Kidney tubule cell (primary cell): Measurements from ENCODE around the gene SH3RF1.

ENCODE experiments used
- DNase-seq: peaks from one replicate; pipeline ENCODE4 v3.0.0-alpha.2; 2018; ENCODE audit warnings: low spot score

SH3RF1 gene

DNA sequence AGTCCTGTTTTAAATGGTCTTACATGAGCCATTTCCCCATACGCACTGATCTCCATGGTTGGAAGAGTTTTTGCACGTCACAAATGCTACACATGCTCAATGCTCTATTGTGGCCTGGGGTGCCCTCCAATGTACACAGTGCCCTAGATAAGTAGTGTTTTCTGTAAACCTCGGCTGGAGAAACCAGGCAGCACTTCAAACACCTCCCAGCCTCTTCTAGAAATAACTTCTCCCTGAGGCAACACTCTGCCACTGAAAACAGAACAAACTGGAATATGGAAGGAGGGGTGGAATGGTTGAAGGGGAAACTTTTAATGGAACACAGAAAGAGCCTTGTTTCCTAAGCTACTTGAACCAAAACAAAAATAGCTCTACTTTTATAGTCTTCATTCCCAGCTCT is 136.8 kb downstream of the SH3RF1 start:
- no peak for DNase-seq

DNA sequence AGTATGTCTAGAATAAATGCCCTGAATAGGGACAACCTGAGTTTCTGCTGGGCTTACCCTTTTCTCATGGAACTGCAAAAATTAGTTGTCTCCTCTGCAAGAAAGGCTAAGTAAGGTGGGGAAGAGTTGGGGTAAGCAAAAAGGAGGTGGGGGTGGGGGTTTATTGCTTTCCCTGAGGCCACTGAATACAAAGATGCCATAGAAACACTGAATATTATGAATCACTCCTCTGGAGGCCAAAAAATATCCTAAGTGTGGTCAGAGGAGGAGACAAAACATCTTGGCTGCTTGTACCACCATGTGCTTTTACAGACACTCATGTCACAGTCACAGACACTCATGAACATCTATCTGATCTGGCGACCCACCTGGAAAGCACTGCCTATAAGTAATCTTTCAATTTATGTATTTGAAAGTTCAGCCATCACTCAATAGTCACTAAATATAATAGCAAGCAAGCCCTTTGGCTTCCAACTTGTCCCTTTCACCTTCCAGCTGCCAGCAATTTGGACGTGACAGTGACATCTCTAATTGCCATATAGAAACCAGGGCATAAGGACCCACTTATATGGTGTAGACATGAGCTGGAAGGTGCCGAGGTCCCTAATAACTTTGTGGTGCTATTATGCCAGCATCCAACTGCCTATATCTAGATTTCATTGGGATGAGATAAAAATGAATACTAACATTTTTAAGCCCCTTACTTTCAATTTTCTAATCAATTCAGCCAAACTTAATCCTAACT is 138.0 kb downstream of the SH3RF1 start:
- no peak for DNase-seq

DNA sequence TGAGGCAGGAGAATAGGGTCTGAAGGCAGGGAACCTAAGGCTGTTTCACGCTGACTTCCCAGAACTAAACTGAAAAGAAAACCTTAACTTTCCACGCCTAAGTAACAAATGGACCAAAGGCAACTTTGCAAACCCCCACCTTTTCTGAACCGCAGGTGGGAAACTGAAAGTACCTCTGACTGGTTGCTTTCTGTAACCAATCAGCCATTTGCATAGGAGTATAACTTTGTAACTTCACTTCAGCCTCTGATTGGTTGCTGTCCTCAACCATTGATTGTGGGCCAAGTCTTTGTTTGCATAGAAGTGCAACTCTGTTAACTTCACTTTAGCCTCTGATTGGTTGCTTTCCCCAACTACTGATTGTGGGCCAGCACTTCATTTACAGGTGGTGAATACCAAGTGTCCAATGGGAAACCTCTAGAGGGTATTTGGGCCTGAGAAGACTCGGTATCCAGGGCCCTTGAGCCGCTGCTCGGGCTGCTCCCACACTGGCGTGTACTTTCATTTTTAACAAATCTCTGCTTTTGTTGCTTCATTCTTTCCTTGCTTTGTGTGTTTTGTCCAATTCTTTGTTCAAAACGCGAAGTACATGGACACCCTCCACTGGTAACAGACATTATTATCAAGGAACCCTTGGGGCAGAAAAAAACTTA is 139.1 kb downstream of the SH3RF1 start:
- no peak for DNase-seq

DNA sequence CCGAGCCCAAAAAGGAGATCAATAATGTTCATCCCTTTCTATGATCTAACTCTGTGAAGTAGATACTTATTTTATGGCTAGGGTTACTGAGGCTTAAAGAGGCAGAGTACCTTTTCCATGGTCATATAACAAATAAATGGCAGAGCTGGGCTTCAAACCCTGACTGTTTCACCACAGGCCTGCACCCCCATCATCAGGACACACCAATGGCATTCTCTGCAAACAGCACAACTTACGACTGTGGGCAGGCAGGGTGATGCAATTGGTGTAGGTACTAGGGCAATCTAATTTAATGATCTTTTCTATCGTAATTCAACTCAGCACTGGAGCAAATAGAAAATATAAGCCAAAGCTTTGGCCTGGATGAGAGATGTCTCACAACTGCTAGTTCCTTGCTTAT is 141.9 kb downstream of the SH3RF1 start:
- no peak for DNase-seq

DNA sequence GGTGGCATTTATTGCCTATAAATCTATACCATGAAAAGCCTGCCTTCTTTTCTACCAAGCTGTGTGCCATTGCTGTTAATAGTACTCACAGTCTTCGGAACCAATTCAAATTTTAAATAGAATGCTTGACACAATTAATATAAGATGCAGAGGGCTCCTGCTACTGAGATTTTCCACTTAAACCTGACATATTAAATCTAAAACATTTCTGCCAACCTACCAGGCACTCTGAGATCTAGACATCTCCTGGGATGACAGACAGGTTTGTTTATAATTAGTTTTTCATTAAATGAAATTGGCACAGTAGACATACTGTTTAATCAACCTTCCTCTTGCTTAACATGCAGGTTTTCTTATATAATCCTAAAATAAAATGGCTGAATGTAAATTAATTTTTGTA is 143.4 kb downstream of the SH3RF1 start:
- no peak for DNase-seq

DNA sequence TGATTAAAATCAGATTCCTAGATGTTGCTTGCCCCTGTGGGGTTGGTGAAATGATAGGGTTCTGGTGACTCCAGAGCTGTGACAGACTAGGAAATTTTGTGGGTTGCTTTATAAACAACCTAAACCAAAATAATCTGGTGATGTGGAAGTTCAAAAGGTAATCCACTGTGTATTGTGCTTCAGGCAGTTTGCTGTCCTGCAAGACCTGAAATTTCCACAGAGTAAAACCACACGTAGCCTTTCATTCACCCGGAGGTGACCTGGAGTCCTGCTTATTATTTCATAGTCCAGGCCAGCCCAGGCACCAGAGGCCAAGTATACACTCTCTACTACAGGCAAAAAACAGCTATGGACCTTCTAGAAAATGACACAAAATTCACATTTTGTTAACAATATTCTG is 146.1 kb downstream of the SH3RF1 start:
- no peak for DNase-seq

DNA sequence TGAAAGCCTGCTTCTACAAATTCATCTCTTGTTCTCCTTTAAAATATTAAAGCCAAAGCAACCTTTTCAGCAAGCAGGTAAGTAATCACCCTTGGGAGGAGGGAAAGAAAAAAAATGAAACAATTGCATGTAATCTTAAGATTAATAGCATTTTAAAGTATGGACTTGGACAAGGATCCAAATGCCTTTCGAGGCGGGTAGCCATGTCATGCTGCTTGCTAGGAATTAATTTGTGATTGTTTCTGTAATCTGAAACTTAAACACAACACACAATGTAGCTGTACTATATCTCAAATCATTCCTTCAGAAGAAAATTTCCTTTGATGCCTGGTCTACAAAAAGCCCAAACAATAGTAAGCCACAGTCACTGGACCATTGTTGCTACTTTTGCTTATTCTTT is 148.3 kb downstream of the SH3RF1 start:
- no peak for DNase-seq

DNA sequence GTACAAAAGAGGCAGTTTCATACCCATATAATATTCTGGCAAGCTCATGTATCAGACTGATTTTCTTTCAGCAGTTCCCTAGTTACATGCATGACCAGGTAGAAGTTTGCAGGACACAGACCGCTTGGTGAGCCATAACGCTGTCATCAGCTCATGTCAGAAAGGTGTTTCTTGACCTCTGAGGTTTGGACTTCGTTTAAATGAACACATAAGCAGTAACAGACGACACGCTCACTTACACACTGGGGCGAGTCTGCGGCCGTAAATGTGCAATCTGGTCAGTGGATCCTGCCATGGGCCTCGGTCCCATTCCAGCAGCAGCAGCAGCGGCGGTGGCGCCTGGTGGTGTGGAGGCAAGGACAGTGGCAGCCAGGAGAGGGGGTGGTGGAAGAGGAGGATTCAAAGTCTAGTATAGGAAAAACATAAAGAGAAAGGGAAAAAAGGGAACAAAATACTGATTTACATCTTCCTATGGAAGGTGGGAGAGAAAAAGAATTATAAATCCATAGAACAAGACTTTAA is 148.8 kb downstream of the SH3RF1 start:
- peak; percentile 93 for DNase-seq

DNA sequence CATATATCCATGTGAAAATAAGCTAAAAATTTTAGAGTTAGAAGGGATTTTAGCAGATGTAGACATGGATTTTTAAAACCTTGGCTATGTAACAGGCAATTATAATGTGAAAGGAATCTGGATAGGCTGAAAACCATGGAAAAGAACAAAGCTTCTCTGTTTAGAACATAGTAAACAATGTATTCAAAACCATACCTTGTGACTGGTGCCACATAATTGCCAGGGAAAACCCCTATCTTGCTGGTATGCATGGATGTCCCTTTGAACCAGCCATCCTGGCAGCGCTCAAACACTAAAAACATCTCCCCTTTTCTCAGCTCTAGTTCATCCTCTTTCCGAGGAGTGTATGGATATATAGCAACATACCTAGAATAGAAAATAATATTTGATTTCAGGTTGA is 150.1 kb downstream of the SH3RF1 start:
- DNase-seq: no peak

DNA sequence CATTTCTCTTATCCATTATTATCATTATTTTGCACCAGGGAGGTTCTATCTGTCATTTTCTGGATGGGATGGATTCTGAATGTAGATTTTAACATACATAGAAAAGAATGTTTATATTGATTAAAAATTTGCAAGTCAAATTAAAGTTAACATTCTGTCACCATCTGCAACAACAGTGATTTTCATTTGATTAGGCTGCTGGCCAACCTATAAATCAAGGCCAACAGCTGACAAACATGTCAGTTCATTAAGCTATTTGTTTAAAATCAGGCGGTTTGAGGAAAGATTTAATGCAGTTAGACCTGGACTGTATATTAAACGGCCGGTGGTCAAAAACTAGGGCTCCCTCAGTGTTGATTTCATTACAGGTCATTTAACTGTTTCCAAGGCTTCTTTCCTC is 151.2 kb downstream of the SH3RF1 start:
- no peak for DNase-seq

DNA sequence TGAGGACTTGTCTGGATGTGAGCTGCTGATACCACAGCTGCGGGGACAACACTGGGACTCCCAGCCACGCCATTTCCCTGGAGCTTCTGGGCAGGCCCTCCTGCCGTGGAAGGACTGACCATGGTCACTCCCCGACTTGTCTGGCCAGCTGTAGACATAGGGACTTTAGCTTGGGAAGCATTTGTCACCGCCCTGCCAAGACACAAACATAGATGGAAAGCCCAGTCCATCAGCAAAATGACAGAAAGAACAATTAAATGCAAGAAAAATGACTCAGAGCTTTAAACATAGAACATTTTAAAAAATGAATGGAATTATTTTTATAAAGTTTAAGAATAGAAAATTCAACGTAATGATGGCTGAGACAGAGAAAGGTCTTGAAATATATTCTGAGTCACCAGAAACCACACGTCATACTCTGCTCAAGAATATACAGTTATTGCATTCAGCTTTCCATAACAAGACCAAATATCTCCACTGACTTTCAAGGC is 153.1 kb downstream of the SH3RF1 start:
- no peak for DNase-seq

DNA sequence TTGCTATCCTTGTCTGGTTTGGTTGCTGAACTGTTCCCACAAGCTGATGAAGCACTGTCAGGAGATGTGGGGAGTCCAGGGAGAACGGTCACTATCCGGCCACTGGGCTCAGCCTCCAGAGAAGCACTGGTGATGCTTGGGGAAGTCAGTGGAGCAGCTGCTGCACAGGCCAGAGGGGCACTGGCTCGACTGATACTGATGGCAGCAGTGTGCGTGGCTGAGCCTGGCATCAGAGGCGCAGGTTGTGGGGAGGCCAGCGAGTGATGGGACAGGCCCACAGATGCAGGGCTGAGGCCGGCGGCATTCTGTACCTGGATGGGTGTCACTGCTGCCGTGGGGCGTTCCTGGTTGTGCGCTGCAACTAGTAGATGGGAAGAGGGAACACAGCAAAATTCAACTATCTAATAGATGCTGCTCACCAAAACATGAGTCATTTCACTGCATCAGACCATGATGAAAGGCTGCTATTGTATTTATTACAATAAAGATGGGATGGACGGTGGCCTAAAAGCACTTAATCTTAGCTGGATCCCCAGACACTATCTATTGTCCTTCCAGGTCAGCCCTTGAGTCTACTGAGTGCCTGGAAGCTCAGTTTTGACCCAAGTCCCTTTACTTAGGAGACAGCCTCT is 154.4 kb downstream of the SH3RF1 start:
- peak; percentile 37 for DNase-seq

DNA sequence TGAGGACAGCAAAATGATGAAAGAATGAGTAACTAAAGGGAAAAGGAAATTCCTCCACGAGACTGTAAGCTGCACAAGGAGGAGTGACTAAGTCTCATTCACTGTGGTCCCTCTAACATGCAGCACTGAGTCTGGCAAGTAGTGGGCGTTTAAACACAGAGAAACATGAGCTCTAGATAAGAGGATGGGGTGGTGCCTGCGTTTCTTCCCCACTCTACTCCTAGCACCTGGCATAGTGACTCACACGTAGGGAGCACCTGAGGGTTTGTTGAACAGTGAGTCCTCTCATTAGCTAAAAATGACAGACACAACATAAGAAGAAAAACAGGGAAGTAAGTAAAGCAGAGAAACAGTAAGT is 154.9 kb downstream of the SH3RF1 start:
- peak; percentile 99 for DNase-seq

DNA sequence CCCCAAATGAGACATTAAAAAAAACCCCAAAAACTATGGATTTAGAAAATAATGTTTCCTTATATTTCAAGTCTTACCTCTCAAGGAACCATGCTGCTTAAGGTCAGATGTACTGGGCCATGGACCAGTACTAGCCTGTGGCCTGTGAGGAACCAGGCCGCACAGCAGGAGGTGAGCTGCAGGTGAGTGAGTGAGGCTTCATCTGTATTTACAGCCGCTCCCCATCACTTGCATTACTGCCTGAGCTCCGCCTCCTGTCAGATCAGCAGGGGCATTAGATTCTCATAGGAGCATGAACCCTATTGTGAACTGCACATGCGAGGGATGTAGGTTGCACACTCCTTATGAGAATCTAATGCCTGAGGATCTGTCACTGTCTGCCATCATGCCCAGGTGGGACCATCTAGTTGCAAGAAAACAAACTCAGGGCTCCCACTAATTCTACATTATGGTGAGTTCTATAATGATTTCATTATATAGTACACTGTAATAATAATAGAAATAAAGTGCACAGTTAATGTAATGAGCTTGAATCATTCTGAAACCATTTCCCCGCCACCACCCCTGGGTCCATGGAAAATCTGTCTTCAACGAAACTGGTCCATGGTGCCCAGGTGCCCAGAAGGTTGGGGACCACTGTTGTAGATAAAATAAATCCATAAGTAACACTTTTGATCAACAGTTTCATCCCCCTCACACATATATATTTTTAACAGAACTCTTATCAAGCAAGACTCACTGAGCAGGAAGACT is 155.4 kb downstream of the SH3RF1 start:
- DNase-seq: peak; percentile 29

DNA sequence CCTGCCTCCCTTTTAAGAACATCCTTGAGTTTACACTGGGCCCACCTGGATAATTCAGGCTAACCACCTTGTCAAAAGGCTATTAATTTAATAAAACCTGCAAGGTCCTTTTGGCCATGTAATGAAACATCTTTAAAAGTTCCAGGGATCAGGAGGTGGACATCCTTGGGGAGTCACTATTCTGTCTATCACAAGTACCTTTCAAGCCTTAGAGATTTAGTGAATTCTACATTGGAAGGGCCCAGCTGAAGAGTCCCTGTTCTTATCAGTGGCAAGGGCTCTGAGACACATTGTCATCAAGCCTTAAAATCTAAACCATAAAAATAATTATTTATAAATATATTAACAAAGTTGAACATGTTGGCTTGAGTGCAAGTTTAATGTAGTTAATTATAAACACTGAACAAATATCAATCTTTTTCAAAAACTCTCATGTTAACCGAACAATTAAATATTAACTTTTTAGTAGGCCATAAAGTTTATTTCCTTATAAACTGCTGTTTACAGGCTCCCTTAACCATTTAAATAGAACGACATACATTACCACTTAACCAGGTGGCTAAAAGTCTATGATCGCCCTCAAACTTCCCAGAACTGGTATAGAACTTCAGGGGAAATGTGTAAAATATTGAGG is 156.3 kb downstream of the SH3RF1 start:
- DNase-seq: peak; percentile 45

DNA sequence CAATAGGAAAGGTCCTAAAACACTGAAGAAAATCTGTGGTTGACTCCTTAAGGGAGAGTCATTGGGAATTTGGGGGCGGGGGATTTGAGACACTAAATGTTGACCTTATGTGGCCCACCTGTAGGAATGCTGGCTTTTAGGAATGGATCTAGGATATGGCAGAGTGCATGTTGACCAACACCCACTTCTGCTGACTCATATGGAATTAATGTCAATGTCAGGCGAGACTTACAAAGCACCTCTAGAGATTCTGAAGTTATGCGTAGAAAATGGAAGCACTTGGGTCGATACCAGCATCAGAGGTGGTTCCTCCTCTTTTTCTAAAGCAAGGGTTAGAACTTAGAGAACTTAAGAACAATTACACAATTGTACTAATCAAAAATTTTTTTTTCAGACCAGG is 160.1 kb downstream of the SH3RF1 start:
- peak; percentile 18 for DNase-seq

DNA sequence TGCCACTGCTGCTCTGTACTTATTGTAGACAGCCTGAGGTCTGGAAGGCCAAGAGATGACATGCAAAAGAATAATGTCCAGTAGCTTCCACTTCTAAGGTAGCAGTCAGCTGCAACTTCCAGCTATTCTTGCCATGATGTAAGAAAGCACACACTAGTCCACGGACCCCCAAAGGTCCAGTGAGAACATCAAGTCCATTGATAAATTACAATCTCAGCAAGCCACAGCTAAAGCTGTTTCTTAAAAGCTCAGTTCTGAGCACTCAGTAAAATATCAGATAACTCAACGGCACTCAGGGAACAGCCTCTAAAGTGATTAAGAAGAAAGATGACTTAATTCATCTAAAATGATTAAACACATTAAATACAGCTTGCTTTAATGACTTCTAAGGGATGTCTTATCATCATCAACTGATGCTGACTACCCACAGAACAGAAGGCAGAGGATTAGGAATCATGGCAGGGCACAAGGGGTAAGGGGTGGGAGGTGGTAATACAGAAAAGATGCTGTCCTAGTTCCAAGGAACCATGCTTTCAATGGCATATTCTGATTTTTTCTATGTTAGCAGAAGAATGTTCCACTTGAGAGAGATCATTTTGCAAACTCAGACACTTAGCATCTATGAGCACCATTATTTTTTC is 161.6 kb downstream of the SH3RF1 start:
- DNase-seq: no peak

DNA sequence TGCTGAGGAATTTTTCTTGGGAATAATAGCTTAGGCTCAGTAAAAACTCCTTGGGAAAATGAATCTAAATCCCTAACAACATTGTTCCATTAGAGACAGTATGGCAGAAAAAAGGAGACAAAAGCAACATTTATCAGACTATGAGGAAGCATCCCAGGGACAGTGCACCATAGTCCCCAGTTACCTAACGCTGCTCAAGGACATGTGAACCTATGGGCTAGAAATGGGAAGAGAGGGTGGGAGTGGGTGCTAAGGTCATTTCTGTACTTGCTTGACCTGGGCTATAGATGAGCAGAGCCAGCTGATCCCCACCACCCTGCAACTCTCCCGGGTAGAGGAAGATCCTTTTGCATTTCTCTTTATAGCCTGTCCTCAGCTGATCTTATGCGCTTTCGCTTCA is 162.5 kb downstream of the SH3RF1 start:
- no peak for DNase-seq

DNA sequence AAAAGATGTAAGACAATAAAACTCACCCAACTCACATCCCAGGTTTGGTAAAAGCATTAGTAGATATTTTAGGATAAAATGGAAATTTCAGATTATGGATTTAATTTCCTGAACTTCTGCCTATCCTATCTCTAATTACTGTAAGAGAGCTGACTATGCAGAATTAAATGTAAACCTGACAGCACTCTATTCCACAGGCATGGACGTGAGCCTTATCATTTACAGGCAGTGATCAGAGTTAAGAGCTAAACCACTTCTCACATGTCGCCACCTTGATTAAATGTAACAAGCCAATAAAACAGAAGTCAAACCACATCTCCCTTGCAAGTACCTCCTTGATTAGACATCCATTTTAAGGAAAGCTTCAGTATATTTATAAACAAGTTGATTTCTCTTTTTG is 163.2 kb downstream of the SH3RF1 start:
- no peak for DNase-seq

DNA sequence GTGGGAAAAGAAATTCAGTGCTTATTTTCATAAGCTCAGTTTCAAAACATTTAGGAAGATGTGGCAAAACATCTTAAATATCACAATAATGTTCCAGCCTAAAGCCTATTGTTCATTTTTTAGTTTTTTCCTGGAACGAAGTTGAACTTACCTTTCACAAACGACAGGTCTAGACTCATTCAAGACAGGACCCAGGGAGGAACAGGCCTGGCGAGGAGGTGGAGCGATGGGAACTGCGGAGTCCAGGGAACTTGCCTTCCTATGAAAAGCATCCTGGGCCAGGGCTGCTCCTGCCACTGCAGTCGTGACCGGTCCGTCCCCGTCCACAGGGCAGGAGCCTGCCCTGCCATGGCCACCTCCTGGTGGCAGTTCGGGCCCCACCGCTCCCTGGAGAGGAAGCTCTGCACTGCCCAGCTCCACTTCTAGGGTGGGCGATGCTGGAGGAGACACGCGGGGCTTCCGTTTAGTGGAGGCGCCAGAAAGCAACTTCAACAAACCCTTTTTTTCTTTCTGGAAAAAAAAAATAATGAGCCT is 164.0 kb downstream of the SH3RF1 start:
- DNase-seq: no peak

DNA sequence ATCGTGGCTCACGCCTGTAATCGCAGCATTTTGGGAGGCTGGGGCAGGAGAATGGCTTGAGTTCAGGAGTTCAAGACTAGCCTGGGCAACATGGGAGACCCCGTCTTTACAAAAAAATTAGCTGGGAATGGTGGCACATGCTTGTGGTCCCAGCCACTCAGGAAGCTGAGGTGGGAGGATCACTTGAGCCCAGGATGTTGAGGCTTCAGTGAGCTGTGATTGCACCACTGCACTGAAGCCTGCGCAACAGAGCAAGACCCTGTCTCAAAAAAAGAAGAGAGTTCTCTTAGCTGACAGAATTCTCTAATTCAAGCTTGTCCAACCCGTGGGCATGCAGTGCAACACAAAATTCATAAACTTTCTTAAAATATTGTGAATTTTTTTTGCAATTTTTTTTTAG is 165.1 kb downstream of the SH3RF1 start:
- DNase-seq: no peak
